NT2/D1 (cell line): ENCODE measurements around the gene ABHD1.

Source experiments
- SUZ12 ChIP-seq: IDR thresholded peaks from 2 replicates; pipeline ENCODE4 v1.6.1; 2011; ENCODE audit not compliant: insufficient read length, insufficient read depth; ENCODE audit errors: extremely low read depth
- YY1 ChIP-seq: IDR thresholded peaks from 2 replicates; pipeline ENCODE4 v1.6.1; 2011; ENCODE audit not compliant: insufficient read length, insufficient read depth
- ZNF274 ChIP-seq: IDR thresholded peaks from 2 replicates; pipeline ENCODE4 v1.6.1; 2011; ENCODE audit warnings: mild to moderate bottlenecking, low read depth, low read length

- TF ChIP-seq SUZ12 (no peak), ZNF274 (no peak), YY1 (no peak)
These were observed 47.3 kb upstream of the ABHD1 start for GRCh38 chr2:27076323-27076722.
